MCF 10A (cell line): ENCODE data around the gene C1QTNF6. TPM values are rescaled to one million over a fixed set of nuclear protein-coding genes. Genes with fewer than 3 reads are reported as not detected.
"Not testable (repeated sequence)": the region's sequence is repeated elsewhere in the genome, so short reads cannot be mapped to it uniquely, and the experiment has no call there.

Source experiments
- BruUV-seq: library from RNA; stranded (reverse); fragments of 400-500 nt; replicated peaks from 2 replicates; lab custom pipeline; 2021; lab: Mats Ljungman, UMichigan
- CTCF ChIA-PET: fragments of 300-600 bp; sonication (Branson Sonifier 250); formaldehyde crosslinking; extraction: SDS; loops from one replicate; lab custom pipeline; 2021; ENCODE audit warnings: antibody characterized with exemption, inconsistent platforms; lab: Yijun Ruan, JAX
- POLR2A ChIA-PET: fragments of 300-600, 350-650 bp; sonication (Branson Sonifier 250); formaldehyde crosslinking; extraction: SDS; loops from one replicate; lab custom pipeline; 2020; ENCODE audit warnings: antibody characterized with exemption, inconsistent platforms; lab: Yijun Ruan, JAX
- DNase-seq: peaks from one replicate; pipeline ENCODE4 v3.0.0-alpha.2; 2018; ENCODE audit not compliant: unreplicated experiment
- H3K27ac Mint-ChIP-seq: one replicate; pipeline ENCODE4 v1.8.0; 2022; ENCODE audit warnings: mild to moderate bottlenecking, low read depth, mixed read lengths; ENCODE audit not compliant: unreplicated experiment
- H3K27me3 Mint-ChIP-seq: one replicate; pipeline ENCODE4 v1.8.0; 2022; ENCODE audit warnings: mixed read lengths; ENCODE audit not compliant: insufficient read depth, unreplicated experiment
- H3K36me3 Mint-ChIP-seq: one replicate; pipeline ENCODE4 v1.8.0; 2022; ENCODE audit warnings: mild to moderate bottlenecking, moderate library complexity, mixed read lengths; ENCODE audit not compliant: insufficient read depth, unreplicated experiment
- H3K4me1 Mint-ChIP-seq: one replicate; pipeline ENCODE4 v1.8.0; 2022; ENCODE audit warnings: mixed read lengths; ENCODE audit not compliant: insufficient read depth, unreplicated experiment
- H3K4me3 Mint-ChIP-seq: one replicate; pipeline ENCODE4 v1.8.0; 2022; ENCODE audit warnings: mild to moderate bottlenecking, moderate library complexity, mixed read lengths; ENCODE audit not compliant: unreplicated experiment
- H3K9me3 Mint-ChIP-seq: one replicate; pipeline ENCODE4 v1.8.0; 2022; ENCODE audit warnings: mixed read lengths; ENCODE audit not compliant: unreplicated experiment
- intact Hi-C: fragments of 100-400 bp; cut with micrococcal nuclease; formaldehyde crosslinking; loops from 2 replicates; pipeline ENCODE4 v1.14.1; 2022
- total RNA-seq: library from RNA; stranded (reverse); gene quantifications from 2 replicates; pipeline ENCODE4 v1.2.3, GENCODE V29; 2022
- TF ChIP-seq, protein P1 (sequence below): fragments of 200-600 bp; IDR thresholded peaks from one replicate; pipeline ENCODE4 v1.8.0; 2022; ENCODE audit warnings: antibody characterized with exemption, mild to moderate bottlenecking; ENCODE audit not compliant: unreplicated experiment

Gene C1QTNF6
- total RNA-seq, 1 experiment from 2014 or later: 6.6 TPM

DNA sequence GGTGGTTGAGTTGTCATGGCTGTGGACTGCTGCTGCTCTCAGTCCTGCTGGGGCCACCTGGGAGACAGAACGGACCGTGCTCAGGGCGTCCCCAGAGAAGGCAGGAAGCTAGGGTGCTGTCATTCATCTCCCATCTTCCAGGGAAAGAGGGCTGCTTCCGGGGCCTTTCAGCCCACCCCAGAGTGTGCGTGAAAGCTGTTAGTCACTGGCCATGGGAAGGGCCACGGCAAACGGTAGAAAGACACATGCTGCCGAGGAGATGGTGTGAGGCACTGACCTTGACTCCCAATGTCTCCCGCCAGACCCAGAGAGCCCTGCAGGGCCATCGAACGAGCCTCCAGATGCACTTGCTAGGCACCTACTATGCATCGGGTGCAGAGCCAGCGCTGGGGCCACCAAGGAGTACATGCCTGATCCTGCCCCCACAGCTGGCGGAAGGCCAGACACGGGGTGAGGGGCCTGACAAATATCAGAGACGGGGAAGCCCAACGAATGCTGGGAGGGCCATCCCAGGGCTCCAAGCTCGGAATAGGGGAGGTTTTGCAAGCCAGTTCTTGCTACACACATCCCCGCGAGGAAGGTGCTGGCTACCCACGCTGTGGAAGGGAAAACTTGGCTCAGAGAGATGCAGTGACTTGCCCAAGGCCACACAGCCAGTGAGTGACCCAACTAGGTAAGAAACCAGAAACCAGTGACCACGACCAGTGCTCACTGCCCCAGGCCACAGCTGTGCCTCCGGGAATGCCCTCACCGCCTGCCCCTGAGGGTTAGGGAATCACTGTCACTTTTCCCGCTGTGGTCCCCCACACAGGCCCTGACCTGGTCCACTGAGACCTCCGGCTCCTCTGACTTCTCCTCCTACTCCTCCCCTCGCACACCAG is 45.9 kb upstream of the C1QTNF6 start:
- no peaks in the 10 kb centered on the region for H3K9me3 Mint-ChIP-seq
- no TSS peak for BruUV-seq
- no peak for DNase-seq
- TF ChIP-seq, protein P1, sequence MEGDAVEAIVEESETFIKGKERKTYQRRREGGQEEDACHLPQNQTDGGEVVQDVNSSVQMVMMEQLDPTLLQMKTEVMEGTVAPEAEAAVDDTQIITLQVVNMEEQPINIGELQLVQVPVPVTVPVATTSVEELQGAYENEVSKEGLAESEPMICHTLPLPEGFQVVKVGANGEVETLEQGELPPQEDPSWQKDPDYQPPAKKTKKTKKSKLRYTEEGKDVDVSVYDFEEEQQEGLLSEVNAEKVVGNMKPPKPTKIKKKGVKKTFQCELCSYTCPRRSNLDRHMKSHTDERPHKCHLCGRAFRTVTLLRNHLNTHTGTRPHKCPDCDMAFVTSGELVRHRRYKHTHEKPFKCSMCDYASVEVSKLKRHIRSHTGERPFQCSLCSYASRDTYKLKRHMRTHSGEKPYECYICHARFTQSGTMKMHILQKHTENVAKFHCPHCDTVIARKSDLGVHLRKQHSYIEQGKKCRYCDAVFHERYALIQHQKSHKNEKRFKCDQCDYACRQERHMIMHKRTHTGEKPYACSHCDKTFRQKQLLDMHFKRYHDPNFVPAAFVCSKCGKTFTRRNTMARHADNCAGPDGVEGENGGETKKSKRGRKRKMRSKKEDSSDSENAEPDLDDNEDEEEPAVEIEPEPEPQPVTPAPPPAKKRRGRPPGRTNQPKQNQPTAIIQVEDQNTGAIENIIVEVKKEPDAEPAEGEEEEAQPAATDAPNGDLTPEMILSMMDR: no peak
- CTCF ChIA-PET: no interaction called here
- H3K27me3 Mint-ChIP-seq: no peaks in the 10 kb centered on the region
- POLR2A ChIA-PET: no interaction called here
- H3K4me3 Mint-ChIP-seq: no peak overlapping the region
- H3K27ac Mint-ChIP-seq: no peak overlapping the region
- peaks cover 17% of the 10 kb centered on the region for H3K4me1 Mint-ChIP-seq
- peaks cover 14% of the 10 kb centered on the region for H3K36me3 Mint-ChIP-seq
- intact Hi-C loops: no loop called here

DNA sequence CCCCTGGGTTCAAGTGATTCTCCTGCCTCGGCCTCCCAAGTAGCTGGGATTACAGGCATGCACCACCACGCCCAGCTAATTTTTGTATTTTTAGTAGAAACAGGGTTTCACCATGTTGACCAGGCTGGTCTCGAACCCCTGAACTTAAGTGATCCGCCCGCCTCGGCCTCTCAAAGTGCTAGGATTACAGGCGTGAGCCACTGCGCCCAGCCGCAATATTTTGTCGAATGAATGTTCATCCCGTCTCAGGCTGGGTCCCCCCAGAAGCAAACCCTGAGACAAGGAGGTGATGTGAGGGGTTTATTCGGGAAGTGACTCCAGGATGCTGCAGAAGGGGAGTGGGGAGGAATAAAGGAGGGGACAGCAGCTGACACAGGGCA is 45.3 kb upstream of the C1QTNF6 start:
- DNase-seq, POLR2A ChIA-PET, BruUV-seq, H3K27ac Mint-ChIP-seq, H3K4me3 Mint-ChIP-seq, intact Hi-C loops, H3K9me3 Mint-ChIP-seq, H3K27me3 Mint-ChIP-seq: not testable (repeated sequence)
- peaks cover 14% of the 10 kb centered on the region for H3K36me3 Mint-ChIP-seq
- peaks cover 23% of the 10 kb centered on the region for H3K4me1 Mint-ChIP-seq
- CTCF ChIA-PET: interaction anchor here (0.6 to 1.1 kb wide), 2 partner anchors 26 to 27 kb away, joined by 4 read pairs; no protein-coding TSS in a partner anchor

DNA sequence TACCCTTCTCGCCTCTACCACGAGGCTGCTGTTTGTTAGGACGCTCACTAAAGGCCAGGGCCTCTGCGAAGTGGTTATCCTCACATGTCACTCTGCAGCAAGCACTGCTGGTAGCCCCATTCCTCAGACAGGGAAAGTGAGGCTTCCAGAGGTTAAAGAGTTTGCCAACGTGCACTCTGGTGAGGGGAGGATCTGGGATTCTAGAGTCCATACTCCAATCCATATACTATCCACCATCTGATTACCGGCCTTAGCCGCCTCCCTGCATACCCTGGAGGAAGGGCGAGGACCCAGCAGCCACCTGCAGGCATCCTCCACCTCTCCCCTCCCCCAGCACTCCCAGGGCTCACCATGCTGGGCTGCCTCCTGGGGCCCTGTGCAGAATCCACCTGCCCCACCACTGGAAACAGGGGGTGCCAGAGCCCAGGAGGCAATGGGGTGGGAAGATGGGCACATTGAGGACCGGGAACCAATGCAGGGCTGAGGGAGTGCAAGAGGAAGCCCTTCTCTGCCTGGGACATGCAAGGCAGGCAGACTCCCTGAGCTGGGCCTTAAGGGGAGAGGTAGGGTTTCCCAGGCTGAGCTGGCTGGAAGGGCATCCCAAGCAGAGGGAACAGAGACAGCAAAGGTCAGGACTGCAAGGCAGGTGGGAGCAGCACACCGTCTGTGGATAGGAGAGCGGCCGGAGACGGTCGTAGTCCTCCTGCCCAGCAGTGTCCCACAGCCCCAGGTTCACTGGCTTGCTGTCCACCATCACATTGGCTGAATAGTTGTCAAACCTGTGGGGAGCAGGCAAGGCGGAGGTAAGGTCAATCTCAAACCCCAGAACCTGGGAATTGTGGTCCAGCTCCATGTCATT is 44.3 kb upstream of the C1QTNF6 start:
- no peaks in the 10 kb centered on the region for H3K9me3 Mint-ChIP-seq
- H3K27me3 Mint-ChIP-seq: no peaks in the 10 kb centered on the region
- peaks cover 27% of the 10 kb centered on the region for H3K4me1 Mint-ChIP-seq
- H3K36me3 Mint-ChIP-seq: peaks cover 7% of the 10 kb centered on the region
- TF ChIP-seq, protein P1: no peak
- ChIA-PET CTCF (interaction anchor here (0.6 to 1.1 kb wide), 4 partner anchors 27 to 497 kb away, joined by 3 to 4 read pairs (median 4); no protein-coding TSS in a partner anchor), POLR2A (no interaction called here)
- no TSS peak for BruUV-seq
- intact Hi-C loops: no loop called here
- DNase-seq: no peak
- H3K27ac Mint-ChIP-seq: no peak overlapping the region
- no peak overlapping the region for H3K4me3 Mint-ChIP-seq

DNA sequence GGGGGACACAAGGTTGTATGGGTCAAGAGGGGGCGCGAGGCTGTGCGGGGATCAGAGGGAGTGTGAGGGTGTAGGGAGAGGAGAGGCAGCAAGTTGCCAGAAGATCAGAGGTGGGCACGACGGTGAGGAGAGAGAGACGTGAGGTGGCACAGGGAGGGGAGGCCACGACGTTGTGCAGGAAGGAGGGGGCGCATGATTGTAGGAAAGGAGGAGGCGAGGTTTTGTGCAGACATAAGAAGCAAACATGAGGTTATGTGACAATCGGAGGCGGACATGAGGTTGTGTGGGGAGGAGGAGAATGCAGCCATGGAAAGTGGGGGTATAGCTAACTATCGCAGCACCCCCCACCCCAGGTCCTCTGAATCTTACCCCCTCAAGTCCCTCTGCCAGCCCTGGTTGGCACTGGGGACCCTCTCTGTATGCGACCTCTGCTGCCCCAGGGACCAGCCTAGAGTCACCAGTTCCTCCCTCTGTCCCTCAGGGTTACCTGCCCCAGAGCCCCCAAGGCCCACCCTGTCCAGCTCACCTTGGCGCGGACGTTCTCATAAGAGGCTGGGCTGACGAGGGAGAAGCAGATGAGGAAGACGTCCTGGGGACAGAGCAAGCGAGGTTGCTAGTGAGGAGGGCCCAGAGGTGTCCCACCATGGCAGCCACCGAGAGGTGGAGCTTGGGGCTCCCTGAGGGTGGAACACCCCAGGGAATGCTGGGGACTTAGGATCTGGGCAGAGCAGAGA is 43.5 kb upstream of the C1QTNF6 start:
- DNase-seq: no peak
- no peaks in the 10 kb centered on the region for H3K27me3 Mint-ChIP-seq
- no peak overlapping the region for H3K27ac Mint-ChIP-seq
- no TSS peak for BruUV-seq
- POLR2A ChIA-PET: no interaction called here
- H3K9me3 Mint-ChIP-seq: no peaks in the 10 kb centered on the region
- TF ChIP-seq, protein P1: no peak
- peaks cover 10% of the 10 kb centered on the region for H3K36me3 Mint-ChIP-seq
- intact Hi-C loops: no loop called here
- peaks cover 27% of the 10 kb centered on the region for H3K4me1 Mint-ChIP-seq
- CTCF ChIA-PET: interaction anchor here (0.6 to 1.0 kb wide), 2 partner anchors 30 to 498 kb away, joined by 3 read pairs; no protein-coding TSS in a partner anchor
- H3K4me3 Mint-ChIP-seq: no peak overlapping the region
